GM19099 (cell line): ENCODE data around the gene COL4A2.

Experiments
- POLR2A ChIP-seq: IDR thresholded peaks from 3 replicates; pipeline ENCODE4 v1.6.1; 2011; ENCODE audit warnings: low read depth; ENCODE audit not compliant: insufficient read length; ENCODE audit errors: extremely low read depth

The COL4A2 gene

DNA sequence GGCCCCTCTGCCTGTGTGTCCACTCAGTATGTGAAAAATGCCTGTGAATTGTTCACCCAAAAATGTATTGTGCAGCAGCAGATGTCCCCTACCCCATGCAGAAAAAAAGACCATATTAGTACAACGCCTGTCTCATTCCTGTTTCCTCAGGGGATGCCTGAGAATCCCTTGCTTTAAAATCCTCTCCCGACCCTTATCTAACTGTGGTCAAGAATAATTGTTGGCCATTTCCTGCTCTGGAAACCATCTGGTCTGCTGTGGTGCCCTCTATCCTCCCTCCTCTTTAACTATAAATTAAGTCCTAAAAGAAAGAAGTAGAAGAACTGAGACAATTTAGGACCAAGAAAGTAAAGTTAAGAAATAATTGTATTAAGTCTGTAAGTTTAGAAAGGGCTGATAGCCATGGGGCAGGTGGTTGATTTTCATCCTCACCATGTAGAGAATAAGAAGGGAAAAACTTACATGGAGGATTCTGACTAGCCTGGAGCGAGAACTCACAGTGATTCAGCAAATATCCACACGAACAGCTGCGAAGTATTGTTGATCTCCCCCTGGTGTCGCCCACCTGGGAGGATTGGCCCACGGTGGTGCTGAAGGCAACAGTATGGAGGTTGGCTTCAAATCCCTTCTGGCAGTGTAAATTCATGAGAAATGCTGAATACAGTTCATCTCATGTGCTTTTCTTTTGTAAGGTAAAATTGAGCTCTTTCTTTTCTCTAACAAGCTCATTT, 85.6 kb downstream of the COL4A2 start:
- TF ChIP-seq POLR2A = no peak

DNA sequence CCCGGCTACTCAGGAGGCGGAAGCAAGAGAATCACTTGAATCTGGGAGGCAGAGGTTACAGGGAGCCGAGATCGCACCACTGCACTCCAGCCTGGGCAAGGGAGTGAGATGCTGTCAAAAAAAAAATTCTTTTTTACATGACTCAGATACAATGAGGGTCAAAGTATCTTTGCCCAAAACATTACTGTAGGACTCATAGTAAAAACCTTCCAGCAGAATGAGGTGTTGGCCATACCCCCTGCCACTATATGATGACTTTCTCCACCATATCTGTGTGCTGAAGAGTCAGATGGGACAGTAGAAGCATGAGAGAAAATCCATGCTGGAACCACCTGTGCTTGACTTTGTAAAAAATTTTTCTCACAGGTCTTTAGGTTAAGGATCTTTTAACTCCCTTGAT, 86.7 kb downstream of the COL4A2 start:
- no peak for TF ChIP-seq POLR2A

DNA sequence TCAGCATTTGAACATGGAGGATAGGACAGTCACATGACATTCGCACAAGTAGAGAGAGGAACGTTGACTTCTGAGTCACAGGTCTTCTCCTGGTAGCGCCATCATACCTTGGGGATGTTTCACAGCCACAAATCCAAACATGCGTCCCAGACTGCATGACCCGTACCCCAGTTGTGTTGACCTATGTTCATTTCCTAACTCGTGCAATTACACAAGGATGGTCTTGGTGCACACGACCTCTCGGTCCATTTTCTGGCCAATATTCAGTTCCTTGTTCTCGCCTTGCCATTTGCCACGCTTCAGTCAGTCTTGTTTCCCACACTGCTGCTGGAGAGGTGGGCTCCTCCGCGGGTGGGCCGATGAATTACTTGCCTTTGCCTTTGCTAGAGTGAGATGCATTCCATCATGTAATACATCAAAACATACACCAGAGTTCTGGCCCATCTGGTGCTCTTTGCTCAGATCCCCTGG, 87.3 kb downstream of the COL4A2 start:
- no peak for TF ChIP-seq POLR2A

DNA sequence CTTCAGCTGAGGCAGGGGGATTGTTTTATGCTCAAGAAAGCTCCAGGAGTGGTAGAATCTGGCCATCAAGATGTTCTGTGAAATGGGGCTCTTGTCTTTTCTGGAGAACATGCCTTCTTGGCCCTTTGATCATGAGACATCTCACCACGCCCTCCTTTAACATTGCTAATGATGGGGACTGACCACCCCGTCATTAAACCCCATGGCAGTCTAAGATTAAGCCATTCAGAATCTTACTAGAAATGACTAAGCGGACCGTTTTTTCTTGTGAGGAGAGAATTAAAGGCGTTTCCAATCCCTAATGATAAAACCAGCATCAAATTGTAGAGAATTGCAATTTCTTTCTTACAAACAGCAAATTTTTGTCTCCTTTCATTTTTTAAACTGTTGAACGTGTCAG, 89.4 kb downstream of the COL4A2 start:
- TF ChIP-seq POLR2A = no peak

DNA sequence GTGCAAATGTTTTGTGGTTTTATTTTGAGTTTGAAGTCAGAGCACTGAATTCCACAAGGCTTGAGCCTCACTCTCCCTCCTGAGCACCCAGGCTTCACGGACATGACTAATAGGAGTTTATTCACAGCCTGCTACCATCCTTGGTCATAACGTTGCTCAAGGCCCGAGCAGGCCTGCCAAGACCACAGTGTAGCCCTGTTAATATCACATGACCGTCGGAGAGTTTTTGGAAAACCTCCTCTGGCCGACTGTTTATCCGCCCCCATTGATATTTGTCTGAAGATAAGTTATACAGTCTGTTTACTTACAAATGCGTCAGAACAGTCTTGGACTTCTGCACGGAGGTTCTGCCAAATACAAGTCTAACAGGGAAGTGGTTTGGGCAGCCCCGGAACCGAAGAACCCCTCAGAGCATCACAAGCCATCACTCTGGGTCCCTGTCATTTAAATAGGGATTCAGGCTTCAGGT, 89.9 kb downstream of the COL4A2 start:
- no peak for TF ChIP-seq POLR2A

DNA sequence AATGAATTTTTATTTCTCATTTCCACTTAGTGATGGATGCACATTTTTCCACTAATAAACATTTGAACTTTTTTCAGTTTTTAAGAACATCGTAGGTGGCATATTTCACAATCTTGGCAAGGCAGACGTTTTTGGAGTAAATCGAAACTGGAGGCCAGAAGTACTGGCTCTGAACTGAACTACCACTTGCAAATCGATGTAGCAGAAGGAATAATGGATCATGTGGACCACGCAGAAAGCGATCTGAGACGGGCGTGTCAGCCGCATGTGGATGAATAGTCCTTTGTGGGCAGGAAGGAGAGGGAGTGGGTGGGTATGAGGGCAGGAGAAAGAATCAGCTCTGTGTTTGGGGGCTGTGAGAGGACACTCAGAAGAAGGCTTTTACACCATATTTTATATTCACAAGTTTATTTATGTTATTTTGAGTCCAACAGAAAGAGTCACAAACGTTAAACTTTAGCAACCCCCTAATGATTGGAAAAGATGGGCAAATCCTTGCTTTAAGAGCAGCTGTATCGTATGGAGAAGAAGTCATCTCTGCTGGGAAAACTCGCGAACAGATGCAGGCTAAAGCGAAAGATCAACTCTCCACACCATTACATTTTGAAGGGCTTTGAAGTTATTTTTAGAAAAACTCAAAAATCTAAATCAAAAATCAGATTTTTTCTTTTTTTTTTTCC, 90.5 kb downstream of the COL4A2 start:
- TF ChIP-seq POLR2A = no peak

DNA sequence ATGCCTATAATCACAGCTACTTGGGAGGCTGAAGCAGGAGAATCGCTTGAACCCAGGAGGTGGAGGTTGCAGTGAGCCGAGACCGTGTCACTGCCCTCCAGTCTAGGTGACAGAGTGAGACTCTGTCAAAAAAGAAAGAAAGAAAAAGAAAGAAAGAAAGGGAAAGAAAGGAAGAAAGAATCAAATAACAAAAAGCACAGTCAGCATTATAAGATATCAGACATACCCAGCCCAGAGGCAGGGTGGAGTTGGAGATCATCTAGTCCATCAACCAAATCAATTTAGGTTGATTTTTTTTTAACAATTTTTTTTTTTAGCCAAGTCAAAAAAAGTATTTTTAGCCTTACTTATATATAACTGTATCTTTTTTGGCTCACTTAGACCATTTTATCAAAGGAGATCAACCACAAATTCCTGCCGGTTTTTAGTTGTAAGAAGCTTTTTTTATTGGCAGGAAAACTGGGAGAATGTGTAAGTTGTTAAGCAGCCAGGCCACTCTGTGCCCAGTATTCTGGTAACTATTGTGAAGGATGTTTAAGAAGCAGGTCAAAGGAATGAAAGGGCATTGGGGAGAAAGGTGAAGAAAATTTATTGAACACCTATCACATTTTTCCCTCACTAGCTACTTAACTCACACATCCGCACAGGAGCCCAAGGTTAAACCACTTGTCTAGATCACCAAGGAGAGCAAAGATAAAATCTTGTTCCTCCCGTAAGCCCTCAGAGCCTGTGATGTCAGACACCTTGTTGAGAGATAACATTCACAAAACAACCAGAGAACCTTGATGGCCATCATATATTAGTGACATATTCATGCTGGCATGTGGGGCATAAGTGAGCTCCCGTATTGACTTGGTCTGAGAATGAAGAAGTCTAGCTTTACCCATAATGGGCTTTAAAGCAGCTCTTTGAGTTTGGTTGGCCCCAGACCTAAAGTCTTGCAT, 91.8 kb downstream of the COL4A2 start:
- TF ChIP-seq POLR2A = no peak

DNA sequence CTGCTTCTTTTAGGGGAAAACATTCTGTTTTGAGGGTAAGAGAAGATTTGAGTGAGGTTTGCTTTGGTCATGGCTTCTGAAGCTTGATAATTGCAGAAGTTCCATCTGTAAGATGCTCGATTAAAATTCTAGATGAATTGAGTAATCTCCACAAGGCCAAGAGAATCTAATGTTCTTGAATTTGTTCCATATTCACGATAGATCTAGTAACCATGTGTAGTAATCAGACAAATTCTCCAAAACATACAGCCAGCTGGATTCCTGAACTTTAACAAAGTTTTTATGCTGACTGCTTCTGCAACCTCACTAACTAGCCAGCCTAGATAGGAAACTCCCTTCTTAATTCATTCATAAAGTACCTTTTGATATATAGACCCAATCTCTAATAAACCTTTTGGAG, 92.7 kb downstream of the COL4A2 start:
- TF ChIP-seq POLR2A = no peak

DNA sequence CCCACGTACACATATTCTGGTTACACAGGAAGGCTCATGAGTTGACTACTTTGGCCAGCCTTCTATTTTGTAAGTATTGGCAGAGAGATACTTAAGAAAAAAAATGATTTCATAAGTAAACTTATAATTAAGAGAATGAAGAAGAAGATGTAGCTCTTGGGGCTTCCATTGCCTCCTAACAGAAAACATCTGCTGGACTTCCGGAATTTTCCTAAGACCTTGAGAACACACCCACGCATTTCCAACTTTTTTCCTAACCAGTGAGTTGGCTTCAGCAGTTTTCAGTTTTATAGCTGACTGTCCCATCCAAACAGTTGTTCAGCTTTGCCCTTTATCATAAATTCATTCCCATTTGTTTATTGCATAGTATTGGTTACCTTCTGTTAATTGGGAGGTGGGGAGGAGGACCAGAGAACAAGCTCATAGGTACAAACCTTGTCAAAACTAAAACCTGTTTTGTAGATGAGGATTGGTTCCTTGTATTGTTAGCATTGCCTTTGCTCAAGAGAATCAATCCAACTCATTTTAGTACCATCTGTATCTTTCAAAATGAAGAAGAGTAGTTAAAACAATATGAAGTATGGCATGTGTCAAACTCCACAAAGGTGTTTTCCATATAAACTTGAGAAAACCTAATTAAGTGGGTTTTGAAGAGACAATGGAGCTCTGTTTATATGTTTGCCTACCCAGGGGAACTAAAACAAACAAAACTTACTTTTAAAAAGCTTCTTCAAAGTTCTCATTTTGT, 93.9 kb downstream of the COL4A2 start:
- TF ChIP-seq POLR2A = no peak

DNA sequence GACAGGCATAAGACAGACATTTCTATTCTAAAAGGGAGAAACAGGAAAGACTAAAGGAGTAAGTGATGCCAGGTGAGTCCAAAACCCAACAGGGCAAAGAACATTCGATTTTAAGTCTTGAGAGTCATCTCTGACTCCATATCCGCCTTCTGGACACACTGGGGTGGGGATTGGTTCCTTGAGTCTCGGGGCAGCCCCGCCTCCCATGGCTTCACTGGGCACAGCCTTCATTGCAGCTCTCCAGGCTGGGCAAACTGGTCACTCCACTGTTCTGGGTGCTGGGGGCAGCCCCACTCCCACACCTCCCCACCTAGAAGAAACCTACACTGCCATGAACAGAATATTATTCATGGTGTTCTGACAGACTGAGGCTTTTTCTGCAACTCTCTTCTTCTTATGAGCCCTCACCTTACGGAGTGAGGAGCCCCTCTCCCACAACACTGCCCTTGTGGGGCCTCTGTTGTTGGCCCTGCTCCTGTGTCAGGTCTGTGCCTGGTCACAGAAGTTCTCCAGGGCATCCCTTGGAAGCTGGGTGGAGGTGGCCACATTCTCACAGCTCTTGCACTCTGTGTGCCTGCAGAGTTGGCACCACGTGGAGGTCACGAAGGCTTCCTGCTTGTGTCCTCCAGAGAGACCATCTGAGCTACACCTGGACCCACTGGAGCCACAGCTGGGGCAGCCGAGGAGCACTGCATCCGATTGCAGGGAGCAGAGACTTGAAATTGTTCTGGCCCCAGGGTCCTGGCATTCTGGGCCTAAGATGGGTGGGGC, 95.4 kb downstream of the COL4A2 start:
- TF ChIP-seq POLR2A = no peak

DNA sequence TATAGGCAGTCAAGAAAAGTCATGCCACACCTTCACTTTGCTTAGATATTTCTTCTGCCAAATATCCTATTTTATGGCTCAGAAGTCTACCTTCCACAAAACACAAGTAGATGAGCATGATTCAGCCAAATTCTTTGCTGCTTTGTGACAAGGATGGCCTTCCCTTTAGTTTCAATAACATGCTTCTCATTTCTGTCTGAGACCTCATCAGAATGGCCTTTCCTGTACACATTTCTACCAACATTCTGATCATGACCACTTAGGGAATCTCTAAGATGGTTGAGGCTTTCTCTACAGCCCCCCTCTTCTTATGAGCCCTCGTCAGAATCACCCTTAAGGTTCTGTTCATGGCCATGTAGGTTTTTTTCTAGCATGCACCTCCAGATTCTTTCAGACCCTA, 96.2 kb downstream of the COL4A2 start:
- no peak for TF ChIP-seq POLR2A

DNA sequence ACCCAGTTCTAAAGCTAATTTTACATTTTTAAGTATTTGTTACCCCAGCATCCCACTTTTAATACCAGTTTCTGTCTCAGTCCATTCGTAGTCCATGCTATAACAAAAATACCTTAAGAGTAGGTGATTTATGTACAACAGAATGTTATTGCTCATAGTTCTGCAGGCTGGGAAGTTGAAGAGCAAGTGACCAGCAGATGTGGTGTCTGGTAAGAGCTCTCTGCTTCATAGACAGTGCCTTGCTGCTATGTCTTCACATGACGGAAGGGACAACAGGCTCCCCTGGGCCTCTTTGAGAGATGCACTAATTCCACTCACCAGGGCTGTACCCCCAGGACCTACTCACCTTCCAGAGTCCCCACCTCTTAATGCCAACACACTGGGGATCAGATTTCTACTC, 96.6 kb downstream of the COL4A2 start:
- no peak for TF ChIP-seq POLR2A

DNA sequence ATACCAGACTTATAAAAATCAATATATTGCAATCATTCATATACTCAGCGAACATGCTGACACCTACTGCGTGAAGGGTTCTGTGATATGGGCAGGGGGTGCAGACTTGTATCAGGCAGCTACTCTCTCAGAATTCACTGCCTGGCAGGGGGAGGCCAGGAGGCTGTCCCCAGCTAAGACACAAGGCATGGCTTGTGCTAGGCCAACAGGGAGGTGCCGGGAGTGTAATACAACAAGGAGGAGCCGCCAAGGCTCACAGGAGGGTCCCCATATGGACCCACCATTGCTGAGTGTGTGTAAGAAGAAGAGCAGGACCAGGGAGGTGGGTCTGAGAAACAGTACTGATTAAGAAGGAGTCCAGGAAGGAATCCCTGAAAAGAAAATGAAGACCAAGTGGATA, 97.2 kb downstream of the COL4A2 start:
- TF ChIP-seq POLR2A = no peak
